NCI-H2227 (cell line): ENCODE measurements around the gene MDC1.
A peak's percentile ranks its signal among the peaks of the same experiment; 100 is the strongest.

Experiments
- DNase-seq: peaks from one replicate; lab custom pipeline; 2025; ENCODE audit not compliant: unreplicated experiment; lab: John Stamatoyannopoulos, UW

MDC1 gene

GRCh38 chr6:30748851-30749540 is 31.9 kb upstream of the MDC1 start:
- no peak for DNase-seq

- no peak for DNase-seq
Observed at GRCh38 chr6:30747902-30748769, 31.1 kb upstream of the MDC1 start.

GRCh38 chr6:30747300-30747687 is 30.2 kb upstream of the MDC1 start:
- DNase-seq = no peak

GRCh38 chr6:30744054-30744805 is 27.1 kb upstream of the MDC1 start, which contains the start of gene IER3:
Gene IER3 (minus strand): TSS chr6:30744547. CDS start chr6:30744518, 29 bp downstream.
- DNase-seq = no peak

- DNase-seq = no peak
Observed at GRCh38 chr6:30743099-30744053, 26.3 kb upstream of the MDC1 start.

GRCh38 chr6:30742316-30743098 is 25.4 kb upstream of the MDC1 start, which contains the start of gene FLOT1:
Gene FLOT1 (minus strand): TSS chr6:30742687. CDS start chr6:30742189, 498 bp downstream.
- peak; percentile 91 for DNase-seq

- DNase-seq = no peak
Observed at GRCh38 chr6:30741789-30742315, 24.8 kb upstream of the MDC1 start.

GRCh38 chr6:30741063-30741779 is 24.1 kb upstream of the MDC1 start:
- no peak for DNase-seq

- no peak for DNase-seq
Observed at GRCh38 chr6:30740540-30740870, 23.4 kb upstream of the MDC1 start.

- no peak for DNase-seq
Observed at GRCh38 chr6:30738532-30738931, 21.5 kb upstream of the MDC1 start.

GRCh38 chr6:30735668-30736314 is 18.7 kb upstream of the MDC1 start:
- no peak for DNase-seq

- no peak for DNase-seq
Observed at GRCh38 chr6:30732237-30732943, 15.3 kb upstream of the MDC1 start.

- DNase-seq = peak; percentile 84
Observed at GRCh38 chr6:30730601-30731435, 13.7 kb upstream of the MDC1 start.

- peak; percentile 10 for DNase-seq
Observed at GRCh38 chr6:30727920-30728553, 11.0 kb upstream of the MDC1 start.

- DNase-seq = no peak
Observed at GRCh38 chr6:30726506-30727413, 9.7 kb upstream of the MDC1 start.
